Panc1 (cell line): ENCODE data around the gene SMIM1.

Experiments
- CTCF ChIP-seq: fragments of 450-650 bp; IDR thresholded peaks from 2 replicates; pipeline ENCODE4 v1.5.1; 2017; ENCODE audit warnings: mild to moderate bottlenecking
- POLR2AphosphoS5 ChIP-seq: IDR thresholded peaks from 2 replicates; pipeline ENCODE4 v1.6.1; 2012; ENCODE audit warnings: mild to moderate bottlenecking, low read depth, low read length, moderate library complexity
- REST ChIP-seq, 2 experiments: IDR thresholded peaks; 2 replicates each; pipeline ENCODE4 v1.6.1; 2011 to 2012; ENCODE audit warnings: low read depth in 2 of 2, control low read depth in 1 of 2, low read length in 1 of 2, mild to moderate bottlenecking in 1 of 2, moderate library complexity in 1 of 2; ENCODE audit not compliant: insufficient read depth in 1 of 2
- SIN3A ChIP-seq: IDR thresholded peaks from 2 replicates; pipeline ENCODE4 v1.6.1; 2012; ENCODE audit warnings: low read depth, mild to moderate bottlenecking, low read length, moderate library complexity, borderline replicate concordance; ENCODE audit not compliant: insufficient read depth
- TCF7L2 ChIP-seq: IDR thresholded peaks from 2 replicates; pipeline ENCODE4 v1.6.1; 2011; ENCODE audit warnings: mild to moderate bottlenecking, low read depth, low read length, inconsistent platforms

DNA sequence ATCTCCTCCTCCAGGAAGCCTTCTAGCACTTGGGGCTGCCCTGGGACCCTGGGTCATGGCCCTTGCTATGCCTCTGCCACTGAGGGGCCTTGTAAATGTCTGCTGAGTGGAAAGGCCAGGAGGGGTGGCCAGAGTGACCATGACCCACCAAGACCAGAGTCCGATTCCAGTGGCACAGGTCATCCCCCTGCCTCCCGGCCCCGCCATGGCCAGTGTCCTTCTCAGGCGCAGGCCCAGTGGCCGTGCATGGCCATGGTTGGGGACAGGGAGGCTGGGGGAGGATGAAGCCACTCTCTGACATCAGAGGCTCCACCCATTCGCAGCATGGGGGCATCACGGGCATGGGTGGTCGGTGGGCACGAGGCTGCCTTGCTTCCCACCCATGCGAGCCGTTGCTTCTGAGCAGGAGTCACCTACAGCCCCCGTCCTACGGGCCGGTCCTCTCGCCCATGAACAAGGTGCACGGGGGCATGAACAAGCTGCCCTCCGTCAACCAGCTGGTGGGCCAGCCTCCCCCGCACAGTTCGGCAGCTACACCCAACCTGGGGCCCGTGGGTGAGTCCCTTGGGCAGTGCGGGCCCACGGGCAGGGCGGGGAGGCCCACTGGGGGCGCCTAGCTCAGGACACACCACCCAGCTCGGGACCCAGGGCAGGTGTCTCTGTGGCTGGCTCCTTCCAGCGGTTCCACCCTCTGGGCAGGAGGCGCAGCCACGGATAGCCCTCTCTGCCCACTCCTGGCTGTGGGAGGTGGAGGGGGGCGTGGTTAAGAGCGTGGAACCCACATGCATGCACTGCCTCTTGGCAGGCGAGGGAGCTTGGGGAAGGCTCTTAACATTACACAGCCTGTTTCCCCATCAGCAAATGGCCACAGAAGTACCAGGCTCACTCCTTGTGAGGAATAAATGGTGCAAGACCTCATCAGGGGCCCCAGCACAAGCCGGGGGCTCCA is 42.7 kb upstream of the SMIM1 start:
- TF ChIP-seq CTCF = no peak
- TF ChIP-seq POLR2AphosphoS5 = no peak
- no peak for TF ChIP-seq REST (IDR thresholded peaks at IDR 0.05; ENCODE audit: insufficient read depth in 1 of 2, low read depth in 2 of 2, low read length in 1 of 2)
- no peak for TF ChIP-seq SIN3A
- no peak for TF ChIP-seq TCF7L2
